Vagina (tissue), 2 donors: Measurements from ENCODE around the gene SCCPDH. TPM values are rescaled to one million over a fixed set of nuclear protein-coding genes. Genes with fewer than 3 reads are reported as not detected.

Experiments used
- DNase-seq, 2 donors: peaks; one replicate each; pipeline ENCODE4 v3.0.0-alpha.2; 2017; ENCODE audit errors: extremely low spot score in 2 of 2
- H3K27ac ChIP-seq: fragments of 200-600 bp; sonication (generic); one replicate; pipeline ENCODE4 v1.5.1; 2019
- H3K27me3 ChIP-seq: fragments of 200-600 bp; sonication (generic); one replicate; pipeline ENCODE4 v1.5.1; 2019
- H3K36me3 ChIP-seq, 2 donors: fragments of 200-600 bp; sonication (generic); one replicate each; pipeline ENCODE4 v1.5.1; 2017 to 2019
- H3K4me1 ChIP-seq: fragments of 200-600 bp; sonication (generic); one replicate; pipeline ENCODE4 v1.5.1; 2019
- H3K4me3 ChIP-seq, 2 donors: fragments of 200-600 bp; sonication (generic); 1 replicate in 1 of 2; 2 replicates in 1 of 2; pipeline ENCODE4 v1.5.1; 2016 to 2019
- H3K9me3 ChIP-seq: fragments of 200-600 bp; sonication (generic); one replicate; pipeline ENCODE4 v1.5.1; 2019
- POLR2A ChIP-seq, 2 donors: fragments of 450-650 bp; IDR thresholded peaks; one replicate each; pipeline ENCODE4 v1.6.1; 2017; ENCODE audit warnings: antibody characterized with exemption in 2 of 2, mild to moderate bottlenecking in 2 of 2, moderate library complexity in 2 of 2
- POLR2AphosphoS5 ChIP-seq, 2 donors: sonication (generic); formaldehyde crosslinking; IDR thresholded peaks; one replicate each; pipeline ENCODE4 v1.9.0; 2017; ENCODE audit warnings: antibody characterized with exemption in 2 of 2, mild to moderate bottlenecking in 2 of 2, low read depth in 1 of 2; ENCODE audit not compliant: insufficient read depth in 1 of 2
- intact Hi-C: fragments of 100-400 bp; cut with DNase I; formaldehyde crosslinking; loops from one replicate; pipeline ENCODE4 v1.15.1; 2023
- total RNA-seq: library from RNA; depleted of rRNA; stranded (reverse); fragments of >200 nt; gene quantifications from one replicate; pipeline ENCODE4 v1.2.3, GENCODE V29; 2016
- TF ChIP-seq, protein P1 (sequence below), 3 experiments: fragments of 450-650 bp in 2 of 3; fragments of 200-600 bp in 1 of 3; sonication (generic) in 1 of 3; IDR thresholded peaks; one replicate each; pipeline ENCODE4 v1.5.1; 2017 to 2019; ENCODE audit warnings: antibody characterized with exemption in 3 of 3, mild to moderate bottlenecking in 2 of 3, moderate library complexity in 2 of 3

Gene SCCPDH
- total RNA-seq, 1 donor from 2014 or later: 18.2 TPM

DNA sequence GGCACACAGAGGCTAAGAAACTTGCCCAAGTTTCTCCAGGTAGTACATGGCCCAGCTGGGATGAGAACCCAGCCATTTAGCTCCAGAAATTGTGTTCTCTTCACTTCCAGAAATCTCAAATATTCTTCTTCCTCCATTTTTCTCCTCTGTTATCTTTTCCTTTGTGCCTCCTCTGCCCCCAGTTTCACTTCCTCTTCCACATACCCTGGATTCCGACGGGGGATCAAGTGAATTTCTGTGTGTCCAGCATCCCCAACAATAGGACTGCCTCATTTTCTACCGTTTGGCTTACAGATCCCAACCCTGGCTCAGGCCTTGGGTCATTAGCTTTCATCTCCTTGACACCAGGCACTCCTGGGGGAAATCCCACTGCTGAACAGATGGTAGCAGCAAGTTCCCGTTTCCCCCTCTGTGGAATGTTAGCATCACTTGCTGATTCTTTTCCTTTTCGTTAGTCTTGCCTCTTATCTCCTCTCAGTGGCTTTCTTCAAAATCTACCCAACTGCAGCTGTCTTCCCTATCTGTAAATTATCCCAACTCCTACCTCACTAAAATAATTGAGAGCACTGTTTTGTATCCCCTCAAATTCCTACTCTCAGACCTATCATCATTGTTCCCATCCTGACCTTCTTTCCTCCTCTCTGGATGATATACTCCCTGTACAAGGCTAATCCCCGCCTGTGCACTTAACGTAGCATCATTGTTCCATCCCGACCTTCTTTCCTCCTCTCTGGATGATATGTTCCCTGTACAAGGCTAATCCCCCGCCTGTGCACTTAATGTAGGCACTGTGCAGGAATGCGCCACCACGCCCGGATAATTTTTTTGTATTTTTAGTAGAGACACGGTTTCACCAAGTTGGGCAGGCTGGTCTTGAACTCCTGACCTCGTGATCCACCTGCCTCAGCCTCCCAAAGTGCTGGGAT lies 36.5 kb downstream of the SCCPDH start:
- intact Hi-C loops: no loop called here
- Histone ChIP-seq H3K4me3 (no peak overlapping the region), H3K4me1 (no peaks in the 10 kb centered on the region), H3K27ac (no peak overlapping the region), H3K9me3 (no peaks in the 10 kb centered on the region), H3K27me3 (no peaks in the 10 kb centered on the region), H3K36me3 (peaks cover 0 to 17% of the 10 kb centered on the region in 2 donors)
- DNase-seq: no peak
- TF ChIP-seq POLR2AphosphoS5 (IDR thresholded peaks at IDR 0.05; ENCODE audit: insufficient read depth in 1 of 2, low read depth in 1 of 2): no peak

DNA sequence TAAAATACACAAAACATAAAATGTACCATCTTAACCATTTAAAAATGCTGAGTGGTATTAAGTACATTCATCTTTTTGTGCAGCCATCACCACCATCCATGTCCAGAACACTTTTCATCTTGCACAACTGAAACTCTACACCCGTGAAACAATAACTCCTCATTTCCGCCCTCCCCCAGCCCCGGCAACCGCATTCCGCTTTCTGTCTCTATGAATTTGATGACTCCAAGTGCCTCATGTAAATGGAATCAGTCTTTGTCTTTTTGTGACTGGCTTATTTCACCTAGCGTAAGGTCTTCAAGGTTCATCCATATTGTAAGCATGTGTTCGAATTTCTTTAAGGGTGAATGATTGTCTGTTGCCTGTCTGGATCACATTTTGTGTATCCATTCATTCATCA lies 37.2 kb downstream of the SCCPDH start:
- H3K36me3 ChIP-seq: peaks cover 0 to 17% of the 10 kb centered on the region in 2 donors
- no peak overlapping the region for H3K4me3 ChIP-seq
- DNase-seq: no peak
- no peak overlapping the region for H3K27ac ChIP-seq
- no peaks in the 10 kb centered on the region for H3K27me3 ChIP-seq
- H3K9me3 ChIP-seq: no peaks in the 10 kb centered on the region
- H3K4me1 ChIP-seq: no peaks in the 10 kb centered on the region
- TF ChIP-seq POLR2A (IDR thresholded peaks at IDR 0.05): no peak
- TF ChIP-seq POLR2AphosphoS5 (IDR thresholded peaks at IDR 0.05; ENCODE audit: insufficient read depth in 1 of 2, low read depth in 1 of 2): no peak
- TF ChIP-seq, protein P1, sequence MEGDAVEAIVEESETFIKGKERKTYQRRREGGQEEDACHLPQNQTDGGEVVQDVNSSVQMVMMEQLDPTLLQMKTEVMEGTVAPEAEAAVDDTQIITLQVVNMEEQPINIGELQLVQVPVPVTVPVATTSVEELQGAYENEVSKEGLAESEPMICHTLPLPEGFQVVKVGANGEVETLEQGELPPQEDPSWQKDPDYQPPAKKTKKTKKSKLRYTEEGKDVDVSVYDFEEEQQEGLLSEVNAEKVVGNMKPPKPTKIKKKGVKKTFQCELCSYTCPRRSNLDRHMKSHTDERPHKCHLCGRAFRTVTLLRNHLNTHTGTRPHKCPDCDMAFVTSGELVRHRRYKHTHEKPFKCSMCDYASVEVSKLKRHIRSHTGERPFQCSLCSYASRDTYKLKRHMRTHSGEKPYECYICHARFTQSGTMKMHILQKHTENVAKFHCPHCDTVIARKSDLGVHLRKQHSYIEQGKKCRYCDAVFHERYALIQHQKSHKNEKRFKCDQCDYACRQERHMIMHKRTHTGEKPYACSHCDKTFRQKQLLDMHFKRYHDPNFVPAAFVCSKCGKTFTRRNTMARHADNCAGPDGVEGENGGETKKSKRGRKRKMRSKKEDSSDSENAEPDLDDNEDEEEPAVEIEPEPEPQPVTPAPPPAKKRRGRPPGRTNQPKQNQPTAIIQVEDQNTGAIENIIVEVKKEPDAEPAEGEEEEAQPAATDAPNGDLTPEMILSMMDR (IDR thresholded peaks at IDR 0.05): no peak
- intact Hi-C loops: no loop called here

DNA sequence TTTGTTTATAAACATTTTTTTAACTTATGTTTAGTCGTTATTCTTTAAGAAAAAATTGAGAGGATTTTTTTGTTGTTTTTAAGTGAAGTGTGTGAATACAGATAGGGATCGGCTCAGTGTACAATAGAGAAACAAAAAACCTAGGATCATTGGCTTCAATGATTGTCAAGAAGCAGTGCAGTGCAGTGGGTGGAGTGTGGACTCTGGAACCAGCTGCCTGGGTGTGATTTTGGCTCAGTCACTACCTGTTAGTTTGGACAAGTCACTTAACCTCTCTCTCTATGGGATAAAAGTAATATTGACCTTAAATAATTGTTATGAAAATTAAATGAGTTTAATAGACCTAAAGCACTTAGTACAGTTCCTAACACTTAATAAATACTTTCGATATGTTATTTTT lies 41.3 kb downstream of the SCCPDH start:
- Histone ChIP-seq H3K36me3 (peaks cover 0 to 9% of the 10 kb centered on the region in 2 donors), H3K27me3 (no peaks in the 10 kb centered on the region), H3K4me1 (peaks cover 12% of the 10 kb centered on the region), H3K27ac (no peak overlapping the region), H3K4me3 (no peak overlapping the region), H3K9me3 (no peaks in the 10 kb centered on the region)
- DNase-seq: peak in 1 of 2 donors; percentile 6
- intact Hi-C loops: no loop called here
- TF ChIP-seq POLR2AphosphoS5 (IDR thresholded peaks at IDR 0.05; ENCODE audit: insufficient read depth in 1 of 2, low read depth in 1 of 2) (no peak), POLR2A (IDR thresholded peaks at IDR 0.05) (no peak)
- TF ChIP-seq, protein P1 (IDR thresholded peaks at IDR 0.05): no peak

DNA sequence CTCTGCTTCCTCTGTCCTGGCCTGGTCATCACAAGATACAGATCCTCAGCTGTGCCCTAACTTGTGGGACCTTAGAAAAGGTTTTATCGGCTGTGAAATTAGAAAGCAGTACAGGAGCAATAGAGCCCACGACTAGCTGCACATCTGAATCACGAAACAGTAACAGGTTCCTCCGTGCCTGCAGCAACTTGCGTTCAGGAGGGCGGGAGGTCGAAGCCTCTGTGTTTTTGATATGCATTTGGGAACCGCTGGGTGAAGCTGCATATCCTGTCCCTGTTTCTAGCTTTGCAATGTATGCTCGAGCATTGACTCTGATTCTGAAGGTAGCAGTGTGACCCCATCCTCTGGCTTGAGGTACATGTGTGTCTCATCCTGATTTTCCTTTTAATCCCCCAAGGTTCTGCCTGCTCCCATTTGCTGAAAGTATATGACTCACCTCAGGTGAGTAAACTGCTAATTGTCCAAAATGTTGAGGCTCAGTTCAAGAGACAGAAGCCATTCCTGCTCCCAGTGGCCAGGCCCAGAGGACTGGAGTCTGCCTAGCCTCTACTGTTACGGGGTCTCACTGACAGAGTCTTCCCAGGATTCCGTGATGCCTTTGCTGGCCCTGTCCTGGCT lies 44.3 kb downstream of the SCCPDH start:
- Histone ChIP-seq H3K36me3 (no peaks in the 10 kb centered on the region), H3K4me1 (peaks cover 12% of the 10 kb centered on the region), H3K27ac (peak overlapping the region; percentile 69), H3K4me3 (no peak overlapping the region), H3K9me3 (no peaks in the 10 kb centered on the region), H3K27me3 (no peaks in the 10 kb centered on the region)
- intact Hi-C loops: no loop called here
- TF ChIP-seq POLR2A (IDR thresholded peaks at IDR 0.05): no peak
- no peak for TF ChIP-seq POLR2AphosphoS5 (IDR thresholded peaks at IDR 0.05; ENCODE audit: insufficient read depth in 1 of 2, low read depth in 1 of 2)
- TF ChIP-seq, protein P1 (IDR thresholded peaks at IDR 0.05): no peak
- DNase-seq: peak in 1 of 2 donors; percentile 31

DNA sequence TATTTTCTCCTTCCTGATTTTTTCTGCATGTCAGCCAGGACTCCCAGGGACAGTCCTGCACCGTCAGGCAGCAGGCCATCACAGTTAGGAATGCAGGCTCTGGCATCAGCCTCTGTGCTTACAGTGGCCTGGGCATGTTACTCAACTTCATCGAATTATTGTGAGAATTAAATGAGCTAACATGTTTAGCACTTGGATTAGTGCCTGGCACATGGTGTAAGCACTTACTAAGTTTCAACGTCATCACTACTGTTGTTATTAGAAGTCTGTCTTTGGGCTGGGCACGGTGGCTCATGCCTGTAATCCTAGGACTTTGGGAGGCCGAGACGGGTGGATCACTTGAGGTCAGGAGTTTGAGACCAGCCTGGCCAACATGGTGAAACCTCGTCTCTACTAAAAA lies 45.1 kb downstream of the SCCPDH start:
- no peaks in the 10 kb centered on the region for H3K27me3 ChIP-seq
- TF ChIP-seq POLR2AphosphoS5 (IDR thresholded peaks at IDR 0.05; ENCODE audit: insufficient read depth in 1 of 2, low read depth in 1 of 2): peak; percentile 14 to 86
- TF ChIP-seq, protein P1 (IDR thresholded peaks at IDR 0.05): no peak
- peak in 1 of 2 donors; percentile 95 for DNase-seq
- H3K36me3 ChIP-seq: no peaks in the 10 kb centered on the region
- no peak overlapping the region for H3K4me3 ChIP-seq
- no peaks in the 10 kb centered on the region for H3K9me3 ChIP-seq
- intact Hi-C loops: no loop called here
- peaks cover 12% of the 10 kb centered on the region for H3K4me1 ChIP-seq
- H3K27ac ChIP-seq: peak overlapping the region; percentile 69
